Ishikawa (cell line): ENCODE data around the gene KRT84.

Source experiments
- CEBPB ChIP-seq: IDR thresholded peaks from 2 replicates; pipeline ENCODE4 v1.6.1; 2012
- CREB1 ChIP-seq: IDR thresholded peaks from 2 replicates; pipeline ENCODE4 v1.6.1; 2012; ENCODE audit warnings: low read depth
- EGR1 ChIP-seq: IDR thresholded peaks from 2 replicates; pipeline ENCODE4 v1.6.1; 2012
- EP300 ChIP-seq: IDR thresholded peaks from 2 replicates; pipeline ENCODE4 v1.6.1; 2012; ENCODE audit warnings: borderline replicate concordance
- FOXM1 ChIP-seq: IDR thresholded peaks from 2 replicates; pipeline ENCODE4 v1.6.1; 2012; ENCODE audit warnings: low read depth, borderline replicate concordance
- MAX ChIP-seq: IDR thresholded peaks from 2 replicates; pipeline ENCODE4 v1.6.1; 2012
- NFIC ChIP-seq: IDR thresholded peaks from 2 replicates; pipeline ENCODE4 v1.6.1; 2012
- RAD21 ChIP-seq: IDR thresholded peaks from 2 replicates; pipeline ENCODE4 v1.6.1; 2012; ENCODE audit warnings: low read depth
- TAF1 ChIP-seq: IDR thresholded peaks from 2 replicates; pipeline ENCODE4 v1.6.1; 2012; ENCODE audit warnings: low read depth, mild to moderate bottlenecking
- TCF12 ChIP-seq: IDR thresholded peaks from 2 replicates; pipeline ENCODE4 v1.6.1; 2012; ENCODE audit warnings: low read depth
- TEAD4 ChIP-seq: IDR thresholded peaks from 2 replicates; pipeline ENCODE4 v1.6.1; 2012
- YY1 ChIP-seq: IDR thresholded peaks from 2 replicates; pipeline ENCODE4 v1.6.1; 2012; ENCODE audit warnings: low read depth
- ZBTB7A ChIP-seq: IDR thresholded peaks from 2 replicates; pipeline ENCODE4 v1.6.1; 2012; ENCODE audit warnings: low read depth
- TF ChIP-seq, protein P1 (sequence below): IDR thresholded peaks from 2 replicates; pipeline ENCODE4 v1.6.1; 2012
- TF ChIP-seq, protein P2 (sequence below): IDR thresholded peaks from 2 replicates; pipeline ENCODE4 v1.6.1; 2012; ENCODE audit warnings: low read depth, mild to moderate bottlenecking

The KRT84 gene

DNA sequence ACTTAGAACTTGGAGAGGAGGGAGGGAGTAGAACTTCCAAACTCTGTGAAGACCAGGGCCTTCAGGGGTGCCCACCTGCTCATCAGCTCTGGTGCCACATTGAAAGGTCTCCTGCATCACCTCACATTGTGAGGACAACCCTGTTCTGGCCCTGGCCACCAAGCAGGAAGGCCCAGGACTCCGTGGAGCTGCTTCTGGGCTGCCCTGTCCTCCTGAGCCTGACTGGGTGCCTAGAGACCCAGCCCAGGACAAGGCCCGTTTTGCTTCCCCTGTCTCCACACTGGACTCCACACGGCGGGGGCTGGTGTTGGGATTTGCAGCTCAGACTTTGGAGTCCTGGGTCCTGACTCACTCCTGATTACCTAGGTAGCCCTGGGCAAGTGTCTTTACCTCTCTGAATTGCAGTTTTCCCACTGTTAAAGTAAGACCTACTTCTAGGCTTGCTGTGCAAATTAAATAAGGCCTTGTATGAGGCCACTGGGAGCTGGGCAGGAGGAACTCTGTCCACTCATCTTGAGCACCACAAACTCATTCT is 33.2 kb upstream of the KRT84 start:
- TF ChIP-seq EP300 (no peak), TEAD4 (no peak), NFIC (no peak), ZBTB7A (no peak), RAD21 (no peak), FOXM1 (no peak), TAF1 (no peak), YY1 (no peak), MAX (no peak)
- TF ChIP-seq, protein P1, sequence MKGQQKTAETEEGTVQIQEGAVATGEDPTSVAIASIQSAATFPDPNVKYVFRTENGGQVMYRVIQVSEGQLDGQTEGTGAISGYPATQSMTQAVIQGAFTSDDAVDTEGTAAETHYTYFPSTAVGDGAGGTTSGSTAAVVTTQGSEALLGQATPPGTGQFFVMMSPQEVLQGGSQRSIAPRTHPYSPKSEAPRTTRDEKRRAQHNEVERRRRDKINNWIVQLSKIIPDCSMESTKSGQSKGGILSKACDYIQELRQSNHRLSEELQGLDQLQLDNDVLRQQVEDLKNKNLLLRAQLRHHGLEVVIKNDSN: no peak

- TF ChIP-seq CEBPB (0 out of 2 replicates have a peak, but pooled peaks have one; percentile 10), NFIC (no peak)
Measured at GRCh38 chr12:52417740-52418139, 32.3 kb upstream of the KRT84 start.

DNA sequence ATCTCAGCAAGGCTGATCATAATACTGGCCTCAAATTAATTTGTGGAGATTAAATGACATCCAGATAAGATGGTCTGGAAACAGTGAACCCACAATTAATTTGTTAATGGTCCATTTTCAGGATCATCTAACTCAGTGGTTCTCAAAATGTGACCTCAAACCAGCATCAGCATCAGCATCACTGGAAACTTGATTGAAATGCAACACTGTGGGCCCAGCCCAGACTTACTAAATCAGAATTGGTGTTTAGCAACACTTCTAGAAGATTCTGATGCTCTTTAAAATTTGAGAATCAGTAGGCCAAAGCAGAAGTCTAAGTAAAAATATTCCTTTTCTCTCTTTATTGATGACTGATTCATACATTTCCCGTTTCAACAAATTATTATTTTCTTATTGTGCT is 31.3 kb upstream of the KRT84 start:
- TF ChIP-seq TAF1 (no peak), FOXM1 (no peak), TEAD4 (no peak), NFIC (no peak), TCF12 (no peak), EP300 (no peak), CEBPB (no peak), YY1 (no peak), ZBTB7A (no peak), CREB1 (no peak), EGR1 (no peak), MAX (no peak), RAD21 (no peak)
- TF ChIP-seq, protein P2, sequence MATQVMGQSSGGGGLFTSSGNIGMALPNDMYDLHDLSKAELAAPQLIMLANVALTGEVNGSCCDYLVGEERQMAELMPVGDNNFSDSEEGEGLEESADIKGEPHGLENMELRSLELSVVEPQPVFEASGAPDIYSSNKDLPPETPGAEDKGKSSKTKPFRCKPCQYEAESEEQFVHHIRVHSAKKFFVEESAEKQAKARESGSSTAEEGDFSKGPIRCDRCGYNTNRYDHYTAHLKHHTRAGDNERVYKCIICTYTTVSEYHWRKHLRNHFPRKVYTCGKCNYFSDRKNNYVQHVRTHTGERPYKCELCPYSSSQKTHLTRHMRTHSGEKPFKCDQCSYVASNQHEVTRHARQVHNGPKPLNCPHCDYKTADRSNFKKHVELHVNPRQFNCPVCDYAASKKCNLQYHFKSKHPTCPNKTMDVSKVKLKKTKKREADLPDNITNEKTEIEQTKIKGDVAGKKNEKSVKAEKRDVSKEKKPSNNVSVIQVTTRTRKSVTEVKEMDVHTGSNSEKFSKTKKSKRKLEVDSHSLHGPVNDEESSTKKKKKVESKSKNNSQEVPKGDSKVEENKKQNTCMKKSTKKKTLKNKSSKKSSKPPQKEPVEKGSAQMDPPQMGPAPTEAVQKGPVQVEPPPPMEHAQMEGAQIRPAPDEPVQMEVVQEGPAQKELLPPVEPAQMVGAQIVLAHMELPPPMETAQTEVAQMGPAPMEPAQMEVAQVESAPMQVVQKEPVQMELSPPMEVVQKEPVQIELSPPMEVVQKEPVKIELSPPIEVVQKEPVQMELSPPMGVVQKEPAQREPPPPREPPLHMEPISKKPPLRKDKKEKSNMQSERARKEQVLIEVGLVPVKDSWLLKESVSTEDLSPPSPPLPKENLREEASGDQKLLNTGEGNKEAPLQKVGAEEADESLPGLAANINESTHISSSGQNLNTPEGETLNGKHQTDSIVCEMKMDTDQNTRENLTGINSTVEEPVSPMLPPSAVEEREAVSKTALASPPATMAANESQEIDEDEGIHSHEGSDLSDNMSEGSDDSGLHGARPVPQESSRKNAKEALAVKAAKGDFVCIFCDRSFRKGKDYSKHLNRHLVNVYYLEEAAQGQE: no peak
- TF ChIP-seq, protein P1: no peak

- TF ChIP-seq, protein P1: no peak
- TF ChIP-seq CEBPB (0 out of 2 replicates have a peak, but pooled peaks have one; percentile 32), TCF12 (no peak), EGR1 (no peak), ZBTB7A (no peak), CREB1 (no peak), EP300 (no peak), TAF1 (no peak), MAX (no peak), FOXM1 (no peak), RAD21 (no peak), NFIC (peak; percentile 39; the same call in 1 of the 2 replicates), YY1 (no peak), TEAD4 (no peak)
- TF ChIP-seq, protein P2: no peak
Measured at GRCh38 chr12:52415870-52416750, 30.7 kb upstream of the KRT84 start.

GRCh38 chr12:52414936-52415335 is 29.5 kb upstream of the KRT84 start:
- TF ChIP-seq, protein P1: no peak
- TF ChIP-seq TAF1 (no peak), TEAD4 (no peak), EP300 (no peak), MAX (no peak), EGR1 (no peak), ZBTB7A (no peak), FOXM1 (no peak), CREB1 (no peak), YY1 (no peak)
- TF ChIP-seq, protein P2: no peak
